Smooth muscle cell (in vitro differentiated cells): ENCODE measurements around the gene CBLC. TPM values are rescaled to one million over a fixed set of nuclear protein-coding genes. Genes with fewer than 3 reads are reported as not detected.

Source experiments
- DNase-seq: peaks from one replicate; lab custom pipeline; 2025; ENCODE audit not compliant: unreplicated experiment; lab: John Stamatoyannopoulos, UW
- H2AFZ ChIP-seq: fragments of 200-600 bp; sonication (generic); 2 replicates; pipeline ENCODE4 v1.6.0; 2016; ENCODE audit warnings: antibody characterized with exemption, low read depth, mild to moderate bottlenecking
- H3F3A ChIP-seq: fragments of 200-600 bp; sonication (generic); 2 replicates; pipeline ENCODE4 v1.6.0; 2017; ENCODE audit warnings: antibody characterized with exemption, low read depth
- H3K27ac ChIP-seq: fragments of 200-600 bp; sonication (generic); 2 replicates; pipeline ENCODE4 v1.5.1; 2016; ENCODE audit warnings: low read depth, mild to moderate bottlenecking
- H3K27me3 ChIP-seq: fragments of 200-600 bp; sonication (generic); 2 replicates; pipeline ENCODE4 v1.6.1; 2016; ENCODE audit warnings: low read depth, mild to moderate bottlenecking
- H3K36me3 ChIP-seq: fragments of 200-600 bp; sonication (generic); 2 replicates; pipeline ENCODE4 v1.5.1; 2016; ENCODE audit warnings: low read depth
- H3K4me1 ChIP-seq: fragments of 200-600 bp; sonication (generic); 2 replicates; pipeline ENCODE4 v1.5.1; 2016; ENCODE audit warnings: low read depth
- H3K4me2 ChIP-seq: fragments of 200-600 bp; sonication (generic); 2 replicates; pipeline ENCODE4 v1.6.0; 2016; ENCODE audit warnings: mild to moderate bottlenecking
- H3K4me3 ChIP-seq: fragments of 200-600 bp; sonication (generic); 2 replicates; pipeline ENCODE4 v1.5.1; 2016; ENCODE audit warnings: mild to moderate bottlenecking
- H3K79me2 ChIP-seq: fragments of 200-600 bp; sonication (generic); 2 replicates; pipeline ENCODE4 v1.6.0; 2016; ENCODE audit warnings: low read depth, mild to moderate bottlenecking
- H3K9ac ChIP-seq: fragments of 200-600 bp; sonication (generic); 2 replicates; pipeline ENCODE4 v1.6.0; 2016; ENCODE audit warnings: low read depth
- H3K9me3 ChIP-seq: fragments of 200-600 bp; sonication (generic); replicated peaks from 2 replicates; pipeline ENCODE4 v1.5.1; 2016; ENCODE audit warnings: low read depth
- H4K20me1 ChIP-seq: fragments of 200-600 bp; sonication (generic); 2 replicates; pipeline ENCODE4 v1.6.0; 2016; ENCODE audit warnings: low read depth
- WGBS: methylation state at CpG from one replicate; pipeline ENCODE4 v1.1.7; 2016; ENCODE audit warnings: low lambda C conversion rate; 5-methylcytosine and 5-hydroxymethylcytosine counted together
- microRNA-seq: library from miRNA; unstranded; fragments of <30 nt; microRNA quantifications from one replicate; pipeline ENCODE4, GENCODE V29; 2016; ENCODE audit warnings: borderline number of aligned reads
- polyA plus RNA-seq: library from polyadenylated mRNA; unstranded; fragments of >200 nt; fragmentation: Nextera tagmentation; extraction: Ambion mirVana; gene quantifications from 2 replicates; pipeline ENCODE4 v1.2.1, GENCODE V29; 2016
- small RNA-seq: library from RNA; depleted of rRNA; stranded (forward); fragments of <200 nt; gene quantifications from one replicate; pipeline ENCODE3, GENCODE V24; 2014
- total RNA-seq: library from RNA; depleted of rRNA; stranded (reverse); fragments of >200 nt; gene quantifications from 2 replicates; pipeline ENCODE4 v1.2.3, GENCODE V29; 2014
- TF ChIP-seq, protein P1 (sequence below): fragments of 200-600 bp; sonication (generic); IDR thresholded peaks from 2 replicates; pipeline ENCODE4 v1.5.1; 2017; ENCODE audit warnings: borderline replicate concordance, mild to moderate bottlenecking, antibody characterized with exemption; ENCODE audit not compliant: insufficient read depth, poor library complexity, severe bottlenecking

The CBLC gene
- total and polyA plus RNA-seq, 2 experiments from 2014 or later: 0.40 to 0.87 TPM

DNA sequence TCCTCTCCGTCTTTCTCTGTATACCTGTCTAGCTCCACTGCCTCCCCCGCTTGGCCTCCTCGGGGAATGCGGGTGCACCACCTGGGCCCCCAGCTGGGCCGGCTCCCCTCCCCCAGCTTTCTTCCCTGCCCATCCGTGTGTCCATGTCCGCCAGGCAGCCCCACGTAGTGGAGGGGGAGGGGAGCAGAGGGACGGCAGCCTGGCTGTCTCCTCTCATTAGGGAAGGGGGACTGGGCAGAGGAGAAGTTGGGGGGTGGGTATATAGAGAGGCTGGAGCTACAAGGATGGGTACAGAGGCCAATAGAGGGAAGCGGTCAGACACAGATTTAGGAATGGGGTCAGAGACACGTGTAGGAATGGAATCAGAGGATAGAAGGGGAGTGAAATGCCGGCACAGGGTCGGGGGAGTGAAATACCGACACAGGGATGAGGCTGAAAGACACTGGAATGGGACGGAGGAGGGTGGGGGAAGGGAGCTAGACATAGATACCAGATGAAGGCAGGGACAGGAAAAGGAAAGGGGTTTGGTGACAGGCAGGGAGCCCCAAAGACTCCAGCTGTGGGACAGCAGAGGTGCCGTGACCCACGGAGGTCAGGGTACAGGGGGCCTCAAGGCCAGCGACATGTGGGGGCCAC, 71.2 kb downstream of the CBLC start:
- DNase-seq: no peak
- WGBS: 6% methylated on average over 18 of the region's 18 CpGs
- H3K27ac ChIP-seq: peak overlapping the region; percentile 97
- peak overlapping the region; percentile 95 for H3K4me2 ChIP-seq
- H3K9ac ChIP-seq: peak overlapping the region; percentile 100
- H3K4me1 ChIP-seq: peaks cover 13% of the 10 kb centered on the region
- H4K20me1 ChIP-seq: peaks cover 72% of the 10 kb centered on the region
- no peak overlapping the region for H2AFZ ChIP-seq
- peaks cover 15% of the 10 kb centered on the region for H3F3A ChIP-seq
- H3K36me3 ChIP-seq: no peaks in the 10 kb centered on the region
- TF ChIP-seq, protein P1, sequence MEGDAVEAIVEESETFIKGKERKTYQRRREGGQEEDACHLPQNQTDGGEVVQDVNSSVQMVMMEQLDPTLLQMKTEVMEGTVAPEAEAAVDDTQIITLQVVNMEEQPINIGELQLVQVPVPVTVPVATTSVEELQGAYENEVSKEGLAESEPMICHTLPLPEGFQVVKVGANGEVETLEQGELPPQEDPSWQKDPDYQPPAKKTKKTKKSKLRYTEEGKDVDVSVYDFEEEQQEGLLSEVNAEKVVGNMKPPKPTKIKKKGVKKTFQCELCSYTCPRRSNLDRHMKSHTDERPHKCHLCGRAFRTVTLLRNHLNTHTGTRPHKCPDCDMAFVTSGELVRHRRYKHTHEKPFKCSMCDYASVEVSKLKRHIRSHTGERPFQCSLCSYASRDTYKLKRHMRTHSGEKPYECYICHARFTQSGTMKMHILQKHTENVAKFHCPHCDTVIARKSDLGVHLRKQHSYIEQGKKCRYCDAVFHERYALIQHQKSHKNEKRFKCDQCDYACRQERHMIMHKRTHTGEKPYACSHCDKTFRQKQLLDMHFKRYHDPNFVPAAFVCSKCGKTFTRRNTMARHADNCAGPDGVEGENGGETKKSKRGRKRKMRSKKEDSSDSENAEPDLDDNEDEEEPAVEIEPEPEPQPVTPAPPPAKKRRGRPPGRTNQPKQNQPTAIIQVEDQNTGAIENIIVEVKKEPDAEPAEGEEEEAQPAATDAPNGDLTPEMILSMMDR: no peak
- H3K79me2 ChIP-seq: peaks cover 66% of the 10 kb centered on the region
- H3K4me3 ChIP-seq: peak overlapping the region; percentile 98
- H3K27me3 ChIP-seq: no peaks in the 10 kb centered on the region
- no peaks in the 10 kb centered on the region for H3K9me3 ChIP-seq

Small RNA genes within 50 kb of the gene (microRNA-seq; reads per million reads assigned to microRNA genes)
- gene MIR8085: not detected

Small RNA genes within 50 kb of the gene (small RNA-seq; reads per million reads assigned to genes)
- gene RF00156: not detected

Other genes with a start within 250 kb of the CBLC start
- not detected in 2 replicates for gene CEACAM20, start 248.2 kb upstream of the CBLC start, total RNA-seq
- 0.08 TPM in 1 of 2 replicates, not detected in the other for gene CEACAM20, start 248.2 kb upstream of the CBLC start, polyA plus RNA-seq
- gene IGSF23, start 164.3 kb upstream of the CBLC start, total RNA-seq: not detected in 2 replicates
- gene IGSF23, start 164.3 kb upstream of the CBLC start, polyA plus RNA-seq: not detected in 2 replicates
- 23.5 and 25.4 TPM in 2 replicates for gene PVR, start 134.0 kb upstream of the CBLC start, total RNA-seq
- 28.5 and 35.0 TPM in 2 replicates for gene PVR, start 134.0 kb upstream of the CBLC start, polyA plus RNA-seq
- 0.81 and 1.5 TPM in 2 replicates for gene CEACAM19, start 106.4 kb upstream of the CBLC start, total RNA-seq
- 0.88 and 2.4 TPM in 2 replicates for gene CEACAM19, start 106.4 kb upstream of the CBLC start, polyA plus RNA-seq
- gene CEACAM16, start 78.7 kb upstream of the CBLC start, total RNA-seq: not detected in 2 replicates
- gene CEACAM16, start 78.7 kb upstream of the CBLC start, polyA plus RNA-seq: not detected in 2 replicates
- gene BCL3, start 29.2 kb upstream of the CBLC start, total RNA-seq: 8.1 and 12.2 TPM in 2 replicates
- gene BCL3, start 29.2 kb upstream of the CBLC start, polyA plus RNA-seq: 52.8 and 54.0 TPM in 2 replicates
- 1.7 and 5.0 TPM in 2 replicates for gene BCAM, start 31.2 kb downstream of the CBLC start, total RNA-seq
- gene BCAM, start 31.2 kb downstream of the CBLC start, polyA plus RNA-seq: 1.5 and 6.4 TPM in 2 replicates
- 91.5 and 94.6 TPM in 2 replicates for gene NECTIN2, start 68.4 kb downstream of the CBLC start, total RNA-seq
- 160 and 164 TPM in 2 replicates for gene NECTIN2, start 68.4 kb downstream of the CBLC start, polyA plus RNA-seq
- 38.7 and 96.0 TPM in 2 replicates for gene TOMM40, start 113.4 kb downstream of the CBLC start, total RNA-seq
- 65.0 and 69.7 TPM in 2 replicates for gene TOMM40, start 113.4 kb downstream of the CBLC start, polyA plus RNA-seq
- gene APOE, start 127.9 kb downstream of the CBLC start, total RNA-seq: 228 and 237 TPM in 2 replicates
- gene APOE, start 127.9 kb downstream of the CBLC start, polyA plus RNA-seq: 329 and 458 TPM in 2 replicates
- 8.0 and 28.4 TPM in 2 replicates for gene APOC1, start 136.7 kb downstream of the CBLC start, total RNA-seq
- 28.6 and 31.5 TPM in 2 replicates for gene APOC1, start 136.7 kb downstream of the CBLC start, polyA plus RNA-seq
- gene APOC4, start 164.3 kb downstream of the CBLC start, total RNA-seq: not detected in 2 replicates
- not detected in 2 replicates for gene APOC4, start 164.3 kb downstream of the CBLC start, polyA plus RNA-seq
- gene APOC2, start 168.2 kb downstream of the CBLC start, total RNA-seq: 0.40 TPM in 1 of 2 replicates, not detected in the other
- 0.29 and 0.61 TPM in 2 replicates for gene APOC2, start 168.2 kb downstream of the CBLC start, polyA plus RNA-seq
- gene CLPTM1, start 177.5 kb downstream of the CBLC start, total RNA-seq: 30.7 and 41.9 TPM in 2 replicates
- gene CLPTM1, start 177.5 kb downstream of the CBLC start, polyA plus RNA-seq: 62.1 and 79.3 TPM in 2 replicates
- 10.4 and 11.2 TPM in 2 replicates for gene RELB, start 223.6 kb downstream of the CBLC start, total RNA-seq
- gene RELB, start 223.6 kb downstream of the CBLC start, polyA plus RNA-seq: 27.1 and 31.3 TPM in 2 replicates